Measurements from ENCODE around the gene CUX1.

GRCh38 chr7:102288285-102288930, 471.0 kb downstream of the CUX1 start:
- TF ChIP-seq CTCF (IDR thresholded peaks at IDR 0.05; ENCODE audit: borderline replicate concordance, extremely low read depth, low read length, poor library complexity, severe bottlenecking), result peak; percentile 38
- no peak for TF ChIP-seq EZH2 (IDR thresholded peaks at IDR 0.05; ENCODE audit: borderline replicate concordance, low read depth, low read length, severe bottlenecking)
